ENCODE measurements around the gene TMCO1.
A peak's percentile ranks its signal among the peaks of the same experiment; 100 is the strongest.

The TMCO1 gene

DNA sequence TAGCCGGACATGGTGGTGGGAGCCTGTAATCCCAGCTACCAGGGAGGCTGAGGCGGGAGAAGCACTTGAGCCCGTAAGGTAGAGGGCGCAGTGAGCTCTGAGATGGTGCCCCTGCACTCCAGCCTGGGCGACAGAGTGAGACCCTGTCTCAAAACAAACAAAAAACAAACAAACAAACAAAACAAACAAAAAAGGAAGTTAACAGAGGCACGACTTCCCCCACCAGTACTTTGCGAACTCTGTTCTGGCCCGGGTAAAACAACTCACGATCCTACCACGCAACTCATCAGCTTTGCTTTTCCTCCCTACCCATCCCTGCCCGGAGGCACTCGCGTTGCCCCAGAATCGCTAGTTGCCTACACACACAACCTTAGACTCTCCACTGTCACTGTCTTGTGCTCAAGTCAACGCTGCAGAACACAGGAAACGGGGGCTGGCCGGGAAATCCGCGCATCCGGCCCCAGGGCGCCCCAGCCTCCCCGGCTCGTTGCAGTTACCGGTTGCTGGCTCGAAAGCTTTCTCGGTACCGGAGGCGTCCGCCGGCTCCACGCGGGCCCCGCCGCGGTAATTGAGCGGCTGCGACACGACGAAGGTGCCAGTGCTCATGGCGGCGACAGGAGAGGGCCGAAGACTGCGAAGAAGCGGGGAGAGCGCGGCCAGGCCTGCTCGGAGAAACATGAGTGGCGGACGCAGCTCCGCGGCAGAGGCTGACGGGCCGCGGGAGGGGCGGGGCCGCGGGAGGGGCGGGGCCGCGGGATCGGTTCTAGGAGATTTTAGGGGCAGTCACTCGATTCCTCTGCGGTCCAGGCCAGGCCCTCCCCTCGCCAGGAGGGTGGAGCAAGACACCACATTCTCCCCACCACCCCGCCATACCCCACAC, 70.5 kb downstream of the TMCO1 start, which contains the start of gene ALDH9A1:
Gene ALDH9A1, minus strand, starts transcription at position 682 of the 880 bp plus-strand sequence. Its CDS starts 4 bp downstream, at position 678.
- TF ChIP-seq, protein P1, sequence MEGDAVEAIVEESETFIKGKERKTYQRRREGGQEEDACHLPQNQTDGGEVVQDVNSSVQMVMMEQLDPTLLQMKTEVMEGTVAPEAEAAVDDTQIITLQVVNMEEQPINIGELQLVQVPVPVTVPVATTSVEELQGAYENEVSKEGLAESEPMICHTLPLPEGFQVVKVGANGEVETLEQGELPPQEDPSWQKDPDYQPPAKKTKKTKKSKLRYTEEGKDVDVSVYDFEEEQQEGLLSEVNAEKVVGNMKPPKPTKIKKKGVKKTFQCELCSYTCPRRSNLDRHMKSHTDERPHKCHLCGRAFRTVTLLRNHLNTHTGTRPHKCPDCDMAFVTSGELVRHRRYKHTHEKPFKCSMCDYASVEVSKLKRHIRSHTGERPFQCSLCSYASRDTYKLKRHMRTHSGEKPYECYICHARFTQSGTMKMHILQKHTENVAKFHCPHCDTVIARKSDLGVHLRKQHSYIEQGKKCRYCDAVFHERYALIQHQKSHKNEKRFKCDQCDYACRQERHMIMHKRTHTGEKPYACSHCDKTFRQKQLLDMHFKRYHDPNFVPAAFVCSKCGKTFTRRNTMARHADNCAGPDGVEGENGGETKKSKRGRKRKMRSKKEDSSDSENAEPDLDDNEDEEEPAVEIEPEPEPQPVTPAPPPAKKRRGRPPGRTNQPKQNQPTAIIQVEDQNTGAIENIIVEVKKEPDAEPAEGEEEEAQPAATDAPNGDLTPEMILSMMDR (IDR thresholded peaks at IDR 0.05; ENCODE audit: unreplicated experiment in 3 of 3): peak; percentile 22 to 32 (median 32)
- Mint-ChIP-seq H3K4me1 (peaks cover 26% of the 10 kb centered on the region), H3K9me3 (peaks cover 2% of the 10 kb centered on the region), H3K36me3 (ENCODE audit: low read depth) (peaks cover 27% of the 10 kb centered on the region), H3K4me3 (peak within 1 kb of the TSS; percentile 95 to 99 (median 99)), H3K27me3 (ENCODE audit: low read depth) (no peaks in the 10 kb centered on the region), H3K27ac (peak within 1 kb of the TSS; percentile 83 to 94 (median 93))

DNA sequence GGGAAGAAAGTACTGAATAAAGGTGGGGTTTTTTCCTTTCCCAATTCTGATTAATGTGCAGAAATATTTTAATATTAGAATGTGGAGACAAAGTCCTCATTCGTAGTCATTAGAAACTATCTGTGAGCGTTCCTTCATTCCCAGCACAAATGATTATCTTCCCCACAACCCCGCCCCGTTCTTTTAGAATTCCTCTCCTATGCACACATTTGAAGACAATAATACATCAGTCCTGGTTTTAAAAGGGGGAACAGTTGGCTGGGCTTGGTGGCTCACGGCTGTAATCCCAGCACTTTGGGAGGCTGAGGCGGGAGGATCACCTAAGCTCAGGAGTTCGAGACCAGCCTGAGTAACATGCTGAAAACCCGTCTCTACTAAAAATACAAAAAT, 71.2 kb downstream of the TMCO1 start:
- H3K4me3 Mint-ChIP-seq: peak overlapping the region; percentile 95 to 99 (median 99)
- peaks cover 33% of the 10 kb centered on the region for H3K36me3 Mint-ChIP-seq (ENCODE audit: low read depth)
- H3K9me3 Mint-ChIP-seq: peaks cover 2% of the 10 kb centered on the region
- H3K27ac Mint-ChIP-seq: peak overlapping the region; percentile 83 to 94 (median 93)
- no peaks in the 10 kb centered on the region for H3K27me3 Mint-ChIP-seq (ENCODE audit: low read depth)
- H3K4me1 Mint-ChIP-seq: peaks cover 26% of the 10 kb centered on the region
- TF ChIP-seq, protein P1 (IDR thresholded peaks at IDR 0.05; ENCODE audit: unreplicated experiment in 3 of 3): no peak

DNA sequence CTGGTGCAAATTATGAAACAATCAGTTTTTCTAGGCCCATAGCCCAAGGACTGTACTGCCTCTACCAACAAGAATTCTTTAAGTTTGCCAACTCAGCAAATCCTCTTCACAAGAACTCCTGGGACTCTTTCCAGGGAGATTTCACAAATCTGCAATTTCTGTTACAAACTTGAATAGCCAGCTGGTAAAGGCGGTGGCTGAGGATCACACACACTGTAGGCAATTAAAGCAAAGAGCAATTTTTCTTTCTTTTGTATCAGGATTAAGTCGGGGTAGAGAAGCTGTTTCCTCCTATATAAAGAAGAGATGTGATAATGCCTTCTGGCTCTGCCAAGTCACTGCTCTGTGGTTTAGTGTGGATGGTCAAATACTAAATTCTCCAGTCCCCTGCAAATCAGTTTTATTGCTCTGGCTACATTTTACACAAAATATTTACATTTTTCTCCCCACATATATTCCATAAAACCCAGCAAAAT, 72.0 kb downstream of the TMCO1 start:
- Mint-ChIP-seq H3K27me3 (ENCODE audit: low read depth) (no peaks in the 10 kb centered on the region), H3K4me1 (peaks cover 26% of the 10 kb centered on the region), H3K9me3 (peaks cover 9% of the 10 kb centered on the region), H3K36me3 (ENCODE audit: low read depth) (peaks cover 42% of the 10 kb centered on the region), H3K27ac (peak overlapping the region; percentile 83 to 87 (median 86)), H3K4me3 (peak overlapping the region; percentile 95 to 99 (median 99))
- TF ChIP-seq, protein P1 (IDR thresholded peaks at IDR 0.05; ENCODE audit: unreplicated experiment in 3 of 3): no peak

GRCh38 chr1:165695031-165695430, 73.6 kb downstream of the TMCO1 start:
- H3K4me3 Mint-ChIP-seq: peak overlapping the region in 2 of 3 experiments; percentile 72 to 85
- no peaks in the 10 kb centered on the region for H3K27me3 Mint-ChIP-seq (ENCODE audit: low read depth)
- H3K9me3 Mint-ChIP-seq: peaks cover 13% of the 10 kb centered on the region
- H3K4me1 Mint-ChIP-seq: peaks cover 26% of the 10 kb centered on the region
- H3K27ac Mint-ChIP-seq: peak overlapping the region in 2 of 3 experiments; percentile 85 to 86
- peaks cover 58% of the 10 kb centered on the region for H3K36me3 Mint-ChIP-seq (ENCODE audit: low read depth)
- TF ChIP-seq, protein P1 (IDR thresholded peaks at IDR 0.05; ENCODE audit: unreplicated experiment in 3 of 3): no peak

GRCh38 chr1:165688046-165688445, 80.6 kb downstream of the TMCO1 start:
- H3K27me3 Mint-ChIP-seq (ENCODE audit: low read depth): no peaks in the 10 kb centered on the region
- H3K36me3 Mint-ChIP-seq (ENCODE audit: low read depth): peaks cover 87% of the 10 kb centered on the region
- TF ChIP-seq, protein P1 (IDR thresholded peaks at IDR 0.05; ENCODE audit: unreplicated experiment in 3 of 3): no peak
- no peak overlapping the region for H3K27ac Mint-ChIP-seq
- H3K4me1 Mint-ChIP-seq: no peaks in the 10 kb centered on the region
- no peak overlapping the region for H3K4me3 Mint-ChIP-seq
- peaks cover 25% of the 10 kb centered on the region for H3K9me3 Mint-ChIP-seq

Measured in nephron (organoid).